Astrocyte of the cerebellum (primary cell): Measurements from ENCODE around the gene VPS26B.

Experiments used
- DNase-seq: peaks from one replicate; pipeline ENCODE4 v3.0.0-alpha.2; 2011; ENCODE audit warnings: low read depth
- H3K4me3 ChIP-seq: 2 replicates; pipeline ENCODE4 v1.5.1; 2011; ENCODE audit warnings: mild to moderate bottlenecking, low read depth, low read length, moderate library complexity
- in situ Hi-C: cut with HindIII; loops from 2 replicates; pipeline ENCODE4 v1.10.0; 2017; ENCODE audit warnings: low sequenced_read_pairs
- TF ChIP-seq, protein P1 (sequence below): IDR thresholded peaks from 2 replicates; pipeline ENCODE4 v1.5.1; 2012; ENCODE audit warnings: low read length, low read depth, moderate library complexity, mild to moderate bottlenecking; ENCODE audit errors: missing control alignments

The VPS26B gene

DNA sequence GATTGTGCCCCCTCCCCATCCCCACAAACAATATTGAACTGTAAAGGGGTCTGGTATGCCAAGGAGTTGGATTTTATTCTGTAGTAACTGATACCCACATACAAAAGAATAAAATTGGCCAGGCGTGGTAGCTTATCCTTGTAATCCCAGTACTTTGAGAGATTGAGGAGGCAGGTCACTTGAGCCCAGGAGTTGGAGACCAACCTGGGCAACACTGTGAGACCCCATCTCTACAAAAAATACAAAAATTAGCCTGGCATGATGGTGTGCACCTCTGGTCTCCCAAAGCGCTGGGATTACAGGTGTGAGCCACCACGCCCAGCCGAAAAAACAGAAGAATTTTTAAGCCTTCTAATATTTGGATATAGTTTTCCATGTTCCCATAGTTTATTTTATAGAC is 47.5 kb downstream of the VPS26B start:
- DNase-seq, result no peak
- TF ChIP-seq, protein P1, sequence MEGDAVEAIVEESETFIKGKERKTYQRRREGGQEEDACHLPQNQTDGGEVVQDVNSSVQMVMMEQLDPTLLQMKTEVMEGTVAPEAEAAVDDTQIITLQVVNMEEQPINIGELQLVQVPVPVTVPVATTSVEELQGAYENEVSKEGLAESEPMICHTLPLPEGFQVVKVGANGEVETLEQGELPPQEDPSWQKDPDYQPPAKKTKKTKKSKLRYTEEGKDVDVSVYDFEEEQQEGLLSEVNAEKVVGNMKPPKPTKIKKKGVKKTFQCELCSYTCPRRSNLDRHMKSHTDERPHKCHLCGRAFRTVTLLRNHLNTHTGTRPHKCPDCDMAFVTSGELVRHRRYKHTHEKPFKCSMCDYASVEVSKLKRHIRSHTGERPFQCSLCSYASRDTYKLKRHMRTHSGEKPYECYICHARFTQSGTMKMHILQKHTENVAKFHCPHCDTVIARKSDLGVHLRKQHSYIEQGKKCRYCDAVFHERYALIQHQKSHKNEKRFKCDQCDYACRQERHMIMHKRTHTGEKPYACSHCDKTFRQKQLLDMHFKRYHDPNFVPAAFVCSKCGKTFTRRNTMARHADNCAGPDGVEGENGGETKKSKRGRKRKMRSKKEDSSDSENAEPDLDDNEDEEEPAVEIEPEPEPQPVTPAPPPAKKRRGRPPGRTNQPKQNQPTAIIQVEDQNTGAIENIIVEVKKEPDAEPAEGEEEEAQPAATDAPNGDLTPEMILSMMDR, result no peak
- in situ Hi-C loops, result no loop called here
- H3K4me3 ChIP-seq, result no peak overlapping the region

DNA sequence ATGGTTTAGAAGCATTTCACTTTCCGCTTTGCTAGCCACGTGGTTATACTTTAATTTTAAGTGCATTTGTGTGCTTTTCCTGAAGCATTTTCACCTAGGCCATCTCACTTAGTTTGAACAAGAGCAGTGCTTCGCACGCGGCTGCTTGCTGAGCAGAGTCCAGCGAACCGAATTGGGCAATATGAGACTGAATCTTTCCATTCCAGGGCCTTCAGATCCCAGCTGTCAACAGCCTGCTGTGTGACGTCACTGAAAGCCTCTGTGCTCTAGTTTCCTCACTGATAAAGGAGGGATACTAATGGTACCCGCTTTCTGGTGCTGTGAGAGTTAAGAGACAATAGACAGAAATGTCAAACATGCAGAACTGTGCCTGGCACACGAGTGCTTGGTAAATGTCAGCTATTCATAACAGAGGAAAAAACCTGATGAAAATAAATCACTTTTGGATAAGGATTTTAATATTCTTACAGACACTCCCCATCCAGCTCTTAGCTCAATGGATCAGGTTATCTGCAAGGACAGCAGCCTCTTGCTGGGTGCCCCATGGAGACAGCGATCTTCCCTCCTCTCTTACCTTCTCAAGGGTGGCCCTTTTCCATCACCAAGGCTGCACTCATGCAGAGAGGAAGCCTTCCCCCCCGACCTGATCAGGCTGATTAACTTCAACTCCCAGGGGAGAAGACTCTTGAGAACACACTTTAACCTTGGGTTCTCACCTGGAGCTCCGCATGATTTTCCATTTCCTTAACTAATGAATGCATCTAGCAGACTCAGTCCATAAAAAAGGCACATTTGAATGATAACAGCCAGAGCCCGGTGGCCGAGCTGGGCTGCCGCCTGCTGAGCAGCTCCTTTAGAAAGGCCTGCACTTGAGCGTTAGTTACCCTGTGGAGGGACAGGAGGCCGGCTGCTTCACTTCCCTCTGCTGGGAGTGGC is 48.2 kb downstream of the VPS26B start:
- DNase-seq, result no peak
- TF ChIP-seq, protein P1, result no peak
- in situ Hi-C loops, result no loop called here
- no peak overlapping the region for H3K4me3 ChIP-seq

DNA sequence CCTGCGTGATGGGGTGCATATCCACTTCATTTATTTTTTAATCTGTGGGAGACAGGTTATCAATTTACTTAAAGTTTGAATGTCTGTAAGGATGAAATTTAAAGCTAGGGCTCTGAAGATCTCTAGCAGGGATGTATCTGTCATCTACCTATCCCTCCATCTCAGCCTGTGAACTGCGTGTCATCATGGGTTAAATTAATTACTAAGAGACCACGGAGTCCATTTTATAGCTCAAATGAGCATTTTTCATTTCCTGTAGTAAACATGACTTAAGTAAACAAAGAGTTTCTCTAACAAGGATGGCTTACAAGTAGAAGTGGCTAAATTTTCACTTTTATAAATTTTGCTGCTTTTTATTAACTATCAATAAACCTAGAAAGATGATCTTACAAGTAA is 48.8 kb downstream of the VPS26B start:
- in situ Hi-C loops, result no loop called here
- no peak overlapping the region for H3K4me3 ChIP-seq
- no peak for DNase-seq
- TF ChIP-seq, protein P1, result no peak

DNA sequence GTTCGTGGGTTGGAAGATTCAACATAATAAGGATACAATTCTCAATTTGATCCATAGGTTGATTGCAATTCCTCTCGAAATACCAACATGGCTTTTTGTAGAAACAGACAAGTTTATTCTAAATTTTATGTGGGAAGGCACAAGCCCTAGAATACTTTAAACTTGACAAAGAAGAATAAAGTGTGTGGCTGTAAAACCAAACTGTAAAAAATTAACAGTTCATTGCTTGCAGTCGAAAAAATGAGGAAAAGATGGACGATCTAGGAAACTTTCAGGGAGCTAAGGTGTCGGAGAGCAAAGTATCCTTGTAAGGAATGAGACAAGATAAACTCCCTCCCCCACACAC is 50.7 kb downstream of the VPS26B start:
- TF ChIP-seq, protein P1, result no peak
- H3K4me3 ChIP-seq, result no peak overlapping the region
- in situ Hi-C loops, result no loop called here
- no peak for DNase-seq

DNA sequence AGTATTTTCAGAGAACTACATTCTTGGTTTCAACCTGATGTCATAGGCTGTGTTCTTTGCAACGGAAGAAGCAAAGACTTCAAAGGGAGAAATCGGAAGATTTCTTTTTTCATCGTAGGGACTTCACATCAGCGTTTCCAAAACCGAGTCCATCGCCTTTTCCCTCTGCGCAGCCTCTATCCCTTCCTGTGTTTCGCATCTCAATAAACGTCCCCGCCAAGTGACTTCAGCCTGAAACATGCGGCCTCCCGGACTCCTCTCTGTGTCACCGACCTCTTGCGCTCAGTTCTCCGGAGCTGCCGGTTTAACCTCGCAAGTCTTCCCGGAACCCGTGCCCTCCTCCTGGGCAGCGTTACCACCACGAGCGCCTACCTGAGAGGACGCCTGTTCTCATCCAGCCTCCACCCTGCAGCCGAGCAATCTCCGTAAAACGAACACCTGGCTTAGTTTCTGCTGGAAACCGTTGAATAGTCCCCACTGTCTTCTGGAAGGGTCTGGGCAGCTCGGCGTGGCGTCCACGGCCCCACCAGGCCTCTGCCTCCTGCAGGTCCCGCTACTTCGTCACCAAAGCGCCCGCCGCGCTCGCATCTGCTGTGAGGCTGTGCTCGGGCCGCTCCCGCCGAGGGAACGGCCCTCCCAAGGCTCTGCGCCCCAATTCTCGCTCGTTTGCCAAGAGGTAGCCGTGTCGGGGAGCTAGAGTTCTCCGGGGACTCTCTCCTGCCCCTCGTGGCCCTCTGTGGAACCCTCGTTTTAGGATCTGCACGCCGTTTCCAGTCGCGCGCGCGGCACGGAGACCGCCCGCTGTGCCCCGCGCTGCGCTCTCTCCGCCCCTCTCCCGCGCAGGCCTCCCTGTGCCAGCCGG is 51.3 kb downstream of the VPS26B start, which contains the start of gene GLB1L3:
Gene GLB1L3 (plus strand): TSS at position 846 of the 862 bp plus-strand sequence. CDS start 362 bp downstream, outside the sequence.
- in situ Hi-C loops, result no loop called here
- no peak for DNase-seq

More for the DNA sequence above, 51.3 kb downstream of the VPS26B start, which contains the start of gene GLB1L3:
- H3K4me3 ChIP-seq, result peak within 1 kb of the TSS; percentile 32
- TF ChIP-seq, protein P1, result peak; percentile 44
